NOMO-1 treated with dmso at 0.1 percent for 144 hours (cell line): ENCODE measurements around the gene GPR137.
"Not testable (repeated sequence)": the region's sequence is repeated elsewhere in the genome, so short reads cannot be mapped to it uniquely, and the experiment has no call there.

Experiments used
- DNase-seq: peaks from one replicate; lab custom pipeline; 2025; ENCODE audit not compliant: unreplicated experiment; lab: John Stamatoyannopoulos, UW

Gene GPR137

DNA sequence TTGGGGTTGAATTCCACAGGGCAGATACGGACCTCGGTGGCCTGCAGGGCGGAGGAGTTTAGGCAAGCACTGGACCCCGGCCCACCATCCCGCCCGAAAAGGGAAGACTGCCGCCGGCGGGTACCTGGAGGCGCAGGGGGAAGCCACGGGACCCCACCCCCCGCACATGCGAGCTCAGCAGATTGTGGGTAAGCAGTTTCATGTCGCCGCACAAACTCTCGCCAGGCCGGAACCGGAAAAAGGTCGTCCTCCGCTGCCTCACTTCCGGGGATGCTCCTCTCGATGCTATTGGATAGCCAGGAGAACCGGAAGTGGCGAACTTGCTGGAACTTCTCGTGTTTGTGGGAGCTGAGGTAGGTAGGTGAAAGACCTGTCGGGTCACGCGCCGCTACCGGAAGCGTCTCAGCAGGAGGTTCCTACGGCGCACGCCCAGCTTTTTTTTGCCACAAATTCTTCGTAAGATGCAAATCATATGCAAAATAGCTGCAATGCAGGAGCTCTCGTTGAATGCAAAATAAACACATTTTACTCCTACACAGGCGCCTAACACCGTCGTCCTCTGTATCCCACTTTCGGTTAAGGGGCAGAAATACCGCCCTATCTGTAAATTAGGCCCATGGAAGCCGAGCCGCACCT, 31.8 kb downstream of the GPR137 start, which contains the start of gene TRMT112:
TSS of gene TRMT112 (minus strand) at position 235 of the 636 bp plus-strand sequence. CDS start at position 202, 33 bp downstream.
- DNase-seq: peak; percentile 95

DNA sequence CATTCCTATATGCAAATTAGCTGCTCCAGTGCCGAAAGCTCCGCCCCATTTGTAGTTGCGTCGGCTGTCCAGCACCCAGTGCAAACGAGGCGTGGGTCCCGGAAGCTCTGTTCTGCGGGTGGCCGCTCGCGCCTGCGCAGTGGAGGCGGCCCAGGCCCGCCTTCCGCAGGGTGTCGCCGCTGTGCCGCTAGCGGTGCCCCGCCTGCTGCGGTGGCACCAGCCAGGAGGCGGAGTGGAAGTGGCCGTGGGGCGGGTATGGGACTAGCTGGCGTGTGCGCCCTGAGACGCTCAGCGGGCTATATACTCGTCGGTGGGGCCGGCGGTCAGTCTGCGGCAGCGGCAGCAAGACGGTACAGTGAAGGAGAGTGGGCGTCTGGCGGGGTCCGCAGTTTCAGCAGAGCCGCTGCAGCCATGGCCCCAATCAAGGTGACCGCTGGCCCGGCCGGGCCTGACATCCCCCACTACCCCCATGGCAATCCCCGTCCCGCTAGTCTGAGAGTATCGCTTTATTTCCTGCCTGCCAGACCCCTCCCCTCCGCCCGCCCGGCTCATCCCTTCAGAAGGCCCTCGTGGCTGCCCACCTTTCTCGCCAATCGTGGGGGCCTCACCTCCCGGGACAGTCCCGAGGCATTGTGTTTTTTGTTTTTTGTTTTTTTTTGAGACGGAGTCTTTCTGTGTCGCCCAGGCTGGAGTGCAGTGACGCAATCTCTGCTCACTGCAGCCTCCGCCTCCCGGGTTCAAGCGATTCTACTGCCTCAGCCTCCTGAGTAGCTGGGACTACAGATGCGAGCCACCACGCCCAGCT, 32.5 kb downstream of the GPR137 start, which contains the start of gene PRDX5:
TSS of gene PRDX5 (plus strand) at position 161 of the 805 bp plus-strand sequence. CDS start at position 256, 95 bp downstream.
- DNase-seq: peak; percentile 97

DNA sequence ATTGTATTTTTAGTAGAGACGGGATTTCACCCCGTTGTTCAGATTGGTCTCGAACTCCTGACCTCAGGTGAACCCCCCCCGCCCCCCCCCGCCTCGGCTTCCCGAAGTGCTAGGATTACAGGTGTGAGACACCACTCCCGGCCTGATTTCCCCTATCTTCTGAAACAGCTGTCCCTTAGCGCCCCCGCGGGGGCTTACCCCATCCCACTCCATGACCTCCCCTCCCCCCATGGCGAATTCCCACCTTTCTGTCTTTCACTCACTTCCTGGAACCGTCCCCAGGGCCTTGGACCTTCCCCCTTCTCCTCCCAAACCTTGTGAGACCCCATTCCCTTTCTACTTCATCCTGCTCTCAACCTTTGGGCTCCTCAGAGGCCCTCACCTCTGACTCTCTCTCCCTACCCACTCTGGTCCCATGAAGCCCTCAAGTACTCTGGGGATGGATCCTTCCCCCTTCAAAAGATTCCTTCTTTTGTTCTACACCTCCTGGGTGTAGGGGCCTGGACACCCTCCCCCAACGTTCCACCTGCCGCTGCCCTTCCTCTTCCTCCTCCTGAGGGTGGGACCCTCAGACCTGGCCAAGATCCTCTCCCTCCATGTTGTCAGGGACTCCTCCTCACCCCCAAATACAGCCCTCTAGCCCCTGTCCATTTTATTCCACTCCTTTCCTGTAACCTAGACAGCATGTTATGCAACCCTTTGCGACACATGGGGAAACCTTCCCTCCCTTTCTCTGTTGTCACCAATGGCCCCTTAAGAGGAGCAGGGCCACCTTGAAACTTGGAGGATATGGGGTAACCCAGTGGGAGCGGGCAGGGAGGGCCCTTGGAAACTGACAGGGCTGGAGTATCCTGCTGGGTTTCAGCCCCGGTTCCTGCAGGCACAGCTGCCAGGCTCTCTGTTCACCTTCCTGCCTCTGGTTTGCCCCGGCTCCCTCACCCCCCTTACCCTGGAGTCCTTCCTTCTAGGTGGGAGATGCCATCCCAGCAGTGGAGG, 33.4 kb downstream of the GPR137 start:
- no peak for DNase-seq

DNA sequence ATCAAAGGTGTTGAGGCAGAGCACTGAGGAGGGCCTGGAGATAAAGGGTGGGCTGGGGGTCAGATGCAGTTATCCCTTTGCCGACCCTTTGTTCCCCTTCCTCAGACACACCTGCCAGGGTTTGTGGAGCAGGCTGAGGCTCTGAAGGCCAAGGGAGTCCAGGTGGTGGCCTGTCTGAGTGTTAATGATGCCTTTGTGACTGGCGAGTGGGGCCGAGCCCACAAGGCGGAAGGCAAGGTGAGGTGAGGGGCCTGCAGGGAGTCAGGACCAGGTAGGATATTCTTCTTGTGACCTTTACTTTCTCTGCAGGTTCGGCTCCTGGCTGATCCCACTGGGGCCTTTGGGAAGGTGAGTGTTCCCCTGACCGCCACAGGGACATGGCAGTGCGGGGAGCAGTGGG, 34.9 kb downstream of the GPR137 start:
- no peak for DNase-seq

DNA sequence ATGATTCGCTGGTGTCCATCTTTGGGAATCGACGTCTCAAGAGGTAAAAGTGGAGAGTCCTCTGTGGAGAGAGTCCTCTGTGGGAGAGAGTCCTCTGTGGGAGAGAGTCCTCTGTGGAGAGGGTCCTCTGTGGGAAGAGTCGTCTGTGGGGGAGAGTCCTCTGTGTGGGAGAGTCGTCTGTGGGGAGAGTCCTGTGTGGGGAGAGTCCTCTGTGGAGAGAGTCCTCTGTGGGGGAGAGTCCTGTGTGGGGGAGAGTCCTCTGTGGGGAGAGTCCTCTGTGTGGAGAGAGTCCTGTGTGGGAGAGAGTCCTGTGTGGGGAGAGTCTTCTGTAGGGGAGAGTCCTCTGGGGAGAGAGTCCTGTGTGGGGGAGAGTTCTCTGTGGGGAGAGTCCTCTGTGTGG, 35.4 kb downstream of the GPR137 start:
- no peak for DNase-seq

DNA sequence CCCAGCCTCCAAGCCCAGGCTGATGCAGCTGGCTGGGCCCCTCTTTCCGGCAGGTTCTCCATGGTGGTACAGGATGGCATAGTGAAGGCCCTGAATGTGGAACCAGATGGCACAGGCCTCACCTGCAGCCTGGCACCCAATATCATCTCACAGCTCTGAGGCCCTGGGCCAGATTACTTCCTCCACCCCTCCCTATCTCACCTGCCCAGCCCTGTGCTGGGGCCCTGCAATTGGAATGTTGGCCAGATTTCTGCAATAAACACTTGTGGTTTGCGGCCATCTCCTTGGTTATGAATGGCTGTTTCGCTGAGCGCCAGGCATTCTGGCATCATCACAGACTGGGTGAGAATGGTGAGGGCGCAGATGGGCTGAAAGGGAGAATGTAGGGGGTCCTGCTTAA, 35.9 kb downstream of the GPR137 start:
- no peak for DNase-seq

DNA sequence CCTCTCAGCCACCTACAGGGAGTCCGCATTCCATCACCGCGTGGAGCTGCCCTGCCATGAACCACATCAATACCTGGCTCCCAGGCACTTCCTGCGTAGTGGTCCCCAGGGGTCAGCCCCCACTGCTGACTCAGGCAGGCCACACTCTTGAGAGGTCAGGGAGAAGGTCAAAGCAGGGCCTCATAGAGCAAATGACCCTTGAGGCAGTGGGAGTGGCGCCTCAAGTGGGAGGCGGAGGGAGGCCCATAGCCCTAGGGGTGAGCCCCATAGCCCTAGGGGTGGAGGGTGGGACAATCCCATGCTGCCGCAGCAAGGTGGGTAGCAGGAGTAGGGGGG, 37.2 kb downstream of the GPR137 start:
- no peak for DNase-seq

DNA sequence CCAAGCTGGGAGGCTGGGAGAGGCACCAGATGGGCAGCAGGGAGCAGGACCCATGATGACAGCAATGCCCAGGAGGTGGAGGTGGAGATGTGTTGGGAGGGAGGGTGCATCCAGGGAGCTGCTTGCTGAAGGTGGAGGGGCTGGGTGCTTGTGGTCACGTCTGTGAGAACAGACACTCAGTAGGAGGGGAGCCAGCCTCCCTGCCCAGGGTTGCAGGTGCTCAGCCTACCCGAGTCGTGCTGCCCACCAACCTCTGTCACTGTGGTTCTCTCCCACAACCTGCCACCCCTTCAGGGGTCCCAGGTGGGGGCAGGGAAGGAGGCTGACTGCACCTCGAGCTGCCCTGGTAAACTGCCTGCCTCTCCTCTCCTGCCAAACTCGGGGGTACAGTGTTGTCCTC, 37.7 kb downstream of the GPR137 start:
- DNase-seq: no peak

DNA sequence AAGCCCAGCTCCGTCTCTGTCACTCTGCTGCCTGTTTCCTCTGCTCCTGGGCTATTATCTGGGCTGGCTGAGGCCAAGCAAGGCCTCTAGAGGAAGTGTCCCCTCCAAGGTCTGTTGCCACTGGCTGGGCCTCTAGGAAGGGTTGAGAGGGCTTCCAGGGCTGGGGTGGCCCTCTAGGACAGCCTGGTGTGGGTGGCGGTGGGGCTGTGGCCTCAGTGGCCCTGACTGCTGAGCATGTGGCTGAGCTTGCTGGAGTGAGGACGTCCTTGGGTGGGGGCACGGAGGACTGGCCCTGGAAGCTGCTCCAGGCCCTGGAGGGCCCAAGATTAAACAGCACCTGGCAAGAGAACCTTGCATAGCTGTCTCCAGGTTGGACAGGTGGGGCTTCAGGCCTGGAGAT, 38.3 kb downstream of the GPR137 start:
- not testable (repeated sequence) for DNase-seq

DNA sequence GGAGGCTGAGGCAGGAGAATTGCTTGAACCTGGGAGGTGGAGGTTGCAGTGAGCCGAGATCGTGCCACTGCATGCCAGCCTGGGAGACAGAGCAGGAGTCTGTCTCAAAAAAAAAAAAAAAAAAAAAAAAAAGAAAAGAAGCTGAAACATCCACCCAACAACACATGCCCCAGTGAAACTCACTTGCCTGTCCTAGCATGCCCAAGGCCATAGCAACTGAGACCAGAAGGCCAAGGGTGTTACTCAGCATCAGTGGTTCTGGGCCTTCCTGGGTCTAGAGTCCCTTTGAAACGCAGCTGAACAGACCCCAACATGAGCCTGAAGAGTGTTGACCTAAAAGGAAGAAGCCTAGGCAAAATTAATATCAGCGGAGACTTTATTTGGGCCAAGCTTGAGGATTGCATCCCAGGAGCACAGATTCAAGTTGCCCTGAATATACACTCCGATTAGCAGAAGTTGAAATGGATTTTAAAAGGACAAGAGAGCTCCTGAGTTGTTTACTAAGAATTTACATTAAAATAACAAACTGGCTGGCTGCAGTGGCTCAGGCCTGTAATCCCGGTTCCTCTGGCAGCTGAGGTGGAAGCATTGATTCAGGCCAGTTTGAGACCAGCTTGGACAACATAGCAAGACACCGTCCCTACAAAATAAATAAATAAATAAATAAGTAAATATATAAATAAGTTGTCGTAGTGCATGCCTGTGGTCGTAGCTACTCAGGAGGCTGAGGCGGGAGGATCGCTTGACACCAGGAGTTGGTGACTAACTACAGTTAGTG, 39.2 kb downstream of the GPR137 start:
- DNase-seq: no peak

DNA sequence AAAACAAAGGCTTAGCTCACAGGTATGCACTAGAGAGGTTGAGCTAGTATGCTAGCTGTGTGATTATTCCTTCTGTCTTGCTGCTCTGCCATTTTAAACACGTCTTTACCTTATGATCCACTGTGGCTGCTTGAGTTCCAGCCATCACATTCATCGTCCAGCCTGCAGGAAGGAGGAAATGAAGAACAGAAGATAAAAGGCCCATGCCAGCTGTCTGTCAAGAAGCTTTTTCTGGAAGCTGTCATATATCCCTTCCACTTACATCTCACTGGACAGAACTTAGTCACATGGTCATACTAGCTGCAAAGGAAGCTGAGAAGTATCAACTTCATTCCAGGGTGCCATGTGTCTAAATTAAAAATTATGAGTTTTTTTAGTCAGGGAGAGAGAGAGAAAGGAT, 41.7 kb downstream of the GPR137 start:
- DNase-seq: no peak

DNA sequence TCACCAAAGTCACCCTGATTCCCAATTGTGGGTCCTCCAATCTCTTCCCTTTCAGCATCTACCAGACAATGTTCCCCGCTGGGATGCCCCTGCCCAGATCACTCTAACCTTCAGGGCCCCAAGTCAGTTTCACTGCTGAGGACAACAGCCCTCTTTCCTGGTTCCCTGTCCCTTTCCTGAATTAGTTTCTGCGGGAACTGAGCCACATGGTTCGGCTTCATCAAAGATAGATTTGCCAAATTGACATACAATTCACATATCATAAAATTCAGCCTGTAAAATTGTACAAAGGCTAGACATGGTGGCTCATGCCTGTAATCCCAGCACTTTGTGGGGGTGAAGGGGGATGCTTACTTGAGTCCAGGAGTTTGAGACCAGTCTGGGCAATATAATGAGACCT, 42.3 kb downstream of the GPR137 start:
- no peak for DNase-seq

DNA sequence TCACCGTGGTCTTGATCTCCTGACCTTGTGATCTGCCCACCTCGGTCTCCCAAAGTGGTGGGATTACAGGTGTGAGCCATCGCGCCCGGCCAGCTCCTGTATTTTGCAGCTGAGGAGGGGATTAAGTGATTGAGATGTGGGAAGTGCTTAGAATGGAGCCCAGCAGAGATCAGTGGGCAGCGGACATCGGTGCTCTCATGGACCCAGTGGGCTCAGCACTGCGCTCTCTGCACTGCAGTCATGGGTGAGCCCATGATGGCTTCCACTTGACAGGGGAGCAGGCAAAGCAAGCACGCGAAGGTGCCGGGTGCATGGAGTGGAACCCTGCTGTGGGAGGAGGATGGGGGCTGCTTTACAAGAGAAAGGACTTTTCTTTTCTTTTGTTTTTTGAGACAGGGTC, 45.2 kb downstream of the GPR137 start:
- no peak for DNase-seq

DNA sequence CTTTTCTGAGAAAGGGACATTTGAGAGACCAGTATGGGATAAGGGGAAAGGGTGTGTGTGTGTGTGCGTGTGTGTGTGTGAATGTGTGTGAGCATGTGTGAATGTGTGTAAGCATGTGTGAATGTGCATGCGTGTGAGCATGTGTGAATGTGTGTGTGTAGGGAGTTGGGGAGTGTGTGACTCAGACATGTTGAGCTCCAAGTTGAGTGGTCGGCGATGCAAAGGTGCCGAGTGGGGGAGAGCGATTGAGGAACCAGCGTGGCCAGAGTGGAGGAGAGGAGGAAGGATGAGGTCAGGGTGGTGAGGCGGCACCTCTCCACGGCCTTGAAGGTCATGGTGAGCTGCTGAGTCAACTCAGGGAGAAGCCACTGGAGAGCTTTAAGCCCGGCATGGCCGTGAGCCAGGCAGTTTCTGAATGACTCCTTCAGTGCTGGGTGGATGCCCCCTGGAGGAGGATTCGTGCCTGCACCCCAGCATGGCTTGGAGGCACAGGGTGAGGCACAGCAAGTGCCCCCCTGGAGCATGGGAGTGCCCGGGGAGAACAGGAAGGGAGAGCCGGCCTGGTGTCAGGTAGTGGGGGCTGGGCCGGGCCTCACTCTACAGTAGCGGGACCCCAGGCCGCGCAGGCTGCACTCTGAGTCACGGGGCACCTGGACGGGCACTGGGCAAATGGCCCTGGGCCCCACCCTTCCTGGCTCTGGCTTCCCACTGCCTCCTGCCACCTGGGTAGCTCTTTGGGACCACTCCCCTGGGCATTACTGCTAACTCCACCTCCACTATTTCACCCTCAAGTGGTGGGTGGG, 46.1 kb downstream of the GPR137 start:
- peak; percentile 85 for DNase-seq

DNA sequence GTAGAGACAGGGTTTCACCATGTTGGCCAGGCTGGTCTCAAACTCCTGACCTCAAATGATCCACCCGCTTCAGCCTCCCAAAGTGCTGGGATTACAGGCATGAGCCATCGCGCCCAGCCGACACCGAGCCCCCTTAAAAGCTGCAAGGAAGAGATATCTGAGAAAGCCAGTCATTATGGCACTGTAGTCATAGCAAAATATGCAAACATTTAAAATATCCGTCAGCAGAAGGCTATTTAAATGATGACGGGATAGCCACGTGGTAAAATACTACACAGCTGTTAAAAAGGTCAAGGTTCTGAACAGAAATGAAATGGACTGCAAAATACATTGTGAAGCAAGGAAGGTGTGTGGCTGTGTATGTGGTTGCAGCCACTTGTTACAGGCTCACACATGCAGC, 47.9 kb downstream of the GPR137 start:
- DNase-seq: no peak

DNA sequence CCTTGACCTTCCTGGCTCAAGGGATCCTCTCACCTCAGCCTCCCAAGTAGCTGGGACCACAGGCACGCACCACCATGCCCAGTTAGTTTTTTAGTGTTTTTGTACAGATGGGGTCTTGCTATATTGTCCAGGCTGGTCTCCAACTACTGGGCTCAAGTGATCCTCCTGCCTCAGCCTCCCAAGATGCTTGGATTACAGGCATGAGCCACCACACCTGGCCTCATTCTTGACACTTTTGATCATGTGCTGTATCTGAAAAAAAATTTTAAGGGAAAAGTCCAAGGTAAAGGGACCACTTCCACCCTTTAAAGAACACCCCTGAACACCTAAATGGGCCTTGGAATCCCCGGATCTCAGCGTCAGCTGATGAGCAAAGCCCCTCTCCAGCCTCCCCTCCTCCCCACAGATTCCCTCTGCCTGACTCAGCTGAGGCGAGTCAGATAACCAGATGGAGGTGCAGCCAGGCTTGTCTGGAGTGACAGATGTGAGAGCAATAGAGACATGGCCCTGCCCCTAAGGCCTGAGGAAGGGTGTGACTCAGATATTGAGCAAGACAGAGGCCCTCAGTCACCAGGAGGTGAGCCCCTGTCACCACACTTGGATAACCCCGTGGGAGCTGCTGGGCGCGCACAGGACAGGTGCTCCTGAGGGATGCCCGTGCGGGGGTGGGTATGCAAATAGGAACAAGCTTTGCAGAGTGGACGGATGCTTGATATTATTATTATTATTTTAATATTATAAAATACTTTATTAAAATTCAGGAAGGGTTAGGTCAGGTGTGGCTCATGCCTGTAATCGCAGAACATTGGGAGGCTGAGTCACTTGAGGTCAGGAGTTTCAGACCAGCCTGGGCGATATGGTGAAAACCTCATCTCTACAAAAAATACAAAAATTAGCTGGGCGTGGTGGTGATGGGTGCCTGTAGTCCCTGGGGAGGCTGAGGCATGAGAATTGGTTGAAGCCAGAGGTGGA, 49.4 kb downstream of the GPR137 start:
- peak; percentile 96 for DNase-seq

DNA sequence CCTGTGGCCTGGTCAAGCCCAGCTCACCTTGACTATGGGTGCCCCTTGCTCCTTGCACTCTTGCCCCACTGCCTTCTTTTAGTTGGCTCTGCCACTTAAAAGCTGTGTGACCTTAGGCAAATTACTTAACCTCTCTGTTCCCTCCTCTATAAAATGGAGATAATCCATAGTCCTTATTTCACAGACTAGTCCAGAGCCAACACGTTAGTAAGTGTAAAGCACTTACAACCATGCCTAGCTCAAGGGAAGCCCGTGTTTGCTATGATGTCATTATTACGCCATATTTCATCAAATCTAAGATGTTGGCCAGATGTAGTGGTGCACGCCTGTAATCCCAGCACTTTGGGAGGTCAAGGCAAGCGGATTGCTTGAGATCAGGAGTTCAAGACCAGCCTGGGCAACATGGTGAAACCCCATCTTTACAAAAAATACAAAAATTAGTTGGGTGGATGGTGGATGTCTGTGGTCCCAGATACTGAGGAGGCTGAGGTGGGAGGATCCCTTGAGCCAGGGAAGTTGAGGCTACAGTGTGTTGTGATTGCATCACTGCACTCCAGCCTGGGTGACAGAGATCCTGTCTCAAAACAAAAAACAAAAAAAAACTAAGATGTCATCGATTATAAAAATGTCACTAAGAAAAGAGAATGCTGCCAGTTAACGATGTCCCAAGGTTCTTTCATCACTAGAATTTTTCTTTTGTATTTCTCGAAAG, 52.0 kb downstream of the GPR137 start:
- DNase-seq: no peak

DNA sequence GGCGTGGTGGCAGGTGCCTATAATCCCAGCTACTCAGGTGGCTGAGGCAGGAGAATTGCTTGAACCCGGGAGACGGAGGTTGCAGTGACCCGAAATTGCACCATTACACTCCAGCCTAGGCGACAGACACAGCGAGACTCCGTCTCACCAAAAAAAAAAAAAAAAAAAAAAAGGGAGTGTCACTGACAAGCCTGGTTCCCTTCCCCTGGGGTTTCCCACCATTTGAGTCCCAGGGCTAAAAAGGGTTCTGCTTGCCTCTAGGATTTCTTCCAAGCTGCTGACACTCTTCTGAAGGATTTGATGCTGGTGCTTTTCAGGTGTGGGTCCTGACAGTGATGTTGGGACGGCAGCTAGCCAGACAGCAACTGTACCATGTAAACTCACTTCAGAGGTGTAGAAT, 53.1 kb downstream of the GPR137 start:
- DNase-seq: no peak
